ENCODE results near the gene KRTAP9-1.

Gene KRTAP9-1

DNA sequence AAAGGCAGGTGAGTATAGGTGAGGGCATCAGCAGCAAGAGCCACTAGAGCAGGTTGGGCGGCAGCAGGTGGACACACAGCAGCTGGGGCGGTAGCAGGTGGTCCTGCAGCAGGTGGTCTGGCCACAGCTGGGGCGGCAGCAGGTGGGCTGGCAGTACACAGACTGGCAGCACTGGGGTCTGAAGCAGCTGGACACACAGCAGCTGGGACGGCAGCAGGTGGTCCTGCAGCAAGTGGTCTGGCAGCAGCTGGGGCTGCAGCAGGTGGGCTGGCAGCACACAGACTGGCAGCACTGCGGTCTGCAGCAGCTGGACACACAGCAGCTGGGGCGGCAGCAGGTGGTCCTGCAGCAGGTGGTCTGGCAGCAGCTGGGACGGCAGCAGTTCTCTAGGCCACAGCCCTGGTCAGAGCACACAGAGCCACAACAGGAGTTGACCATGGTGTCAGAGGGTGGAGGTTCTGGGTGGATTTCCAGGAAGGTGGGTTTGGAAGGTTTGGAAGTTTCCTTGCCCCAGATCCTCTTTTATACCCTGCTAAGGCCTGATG lies 11.9 kb upstream of the KRTAP9-1 start, which contains the start of gene KRTAP4-2:
TSS of gene KRTAP4-2 (minus strand) at position 495 of the 545 bp plus-strand sequence. CDS start at position 438, 57 bp downstream.
- H3K9ac ChIP-seq (ENCODE audit: low read length), result no peak within 1 kb of the TSS
- no peaks in the 10 kb centered on the region for H3K9me3 ChIP-seq (replicated peaks; ENCODE audit: insufficient read depth, low read length)
- peaks cover 16% of the 10 kb centered on the region; the same call in 1 of the 2 replicates for H3K4me1 ChIP-seq (ENCODE audit: low read length)
- DNase-seq, result no peak
- no peaks in the 10 kb centered on the region for H3F3A ChIP-seq (ENCODE audit: insufficient read depth, low read length)
- no peaks in the 10 kb centered on the region for H3K36me3 ChIP-seq (replicated peaks; ENCODE audit: insufficient read depth, low read length)
- H2AFZ ChIP-seq (ENCODE audit: low read length), result no peak within 1 kb of the TSS
- H3K27ac ChIP-seq (ENCODE audit: low read length), result no peak within 1 kb of the TSS
- H3K9me2 ChIP-seq (replicated peaks; ENCODE audit: insufficient read depth, low read length), result no peaks in the 10 kb centered on the region
- no peaks in the 10 kb centered on the region for H4K20me1 ChIP-seq (ENCODE audit: insufficient read depth, low read length)
- no peak within 1 kb of the TSS for H3K4me2 ChIP-seq (ENCODE audit: low read depth, low read length)
- H3K27me3 ChIP-seq (replicated peaks; ENCODE audit: insufficient read depth, low read length), result no peaks in the 10 kb centered on the region
- H3K79me2 ChIP-seq (ENCODE audit: low read length), result no peaks in the 10 kb centered on the region
- TF ChIP-seq, protein P1, sequence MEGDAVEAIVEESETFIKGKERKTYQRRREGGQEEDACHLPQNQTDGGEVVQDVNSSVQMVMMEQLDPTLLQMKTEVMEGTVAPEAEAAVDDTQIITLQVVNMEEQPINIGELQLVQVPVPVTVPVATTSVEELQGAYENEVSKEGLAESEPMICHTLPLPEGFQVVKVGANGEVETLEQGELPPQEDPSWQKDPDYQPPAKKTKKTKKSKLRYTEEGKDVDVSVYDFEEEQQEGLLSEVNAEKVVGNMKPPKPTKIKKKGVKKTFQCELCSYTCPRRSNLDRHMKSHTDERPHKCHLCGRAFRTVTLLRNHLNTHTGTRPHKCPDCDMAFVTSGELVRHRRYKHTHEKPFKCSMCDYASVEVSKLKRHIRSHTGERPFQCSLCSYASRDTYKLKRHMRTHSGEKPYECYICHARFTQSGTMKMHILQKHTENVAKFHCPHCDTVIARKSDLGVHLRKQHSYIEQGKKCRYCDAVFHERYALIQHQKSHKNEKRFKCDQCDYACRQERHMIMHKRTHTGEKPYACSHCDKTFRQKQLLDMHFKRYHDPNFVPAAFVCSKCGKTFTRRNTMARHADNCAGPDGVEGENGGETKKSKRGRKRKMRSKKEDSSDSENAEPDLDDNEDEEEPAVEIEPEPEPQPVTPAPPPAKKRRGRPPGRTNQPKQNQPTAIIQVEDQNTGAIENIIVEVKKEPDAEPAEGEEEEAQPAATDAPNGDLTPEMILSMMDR (IDR thresholded peaks at IDR 0.05; ENCODE audit: low read length), result no peak
- no peak for TF ChIP-seq EZH2 (optimal IDR thresholded peaks at IDR 0.05; ENCODE audit: low read depth, low read length)
- TF ChIP-seq EZH2phosphoT487 (IDR thresholded peaks at IDR 0.05; ENCODE audit: low read length), result no peak
- no peak within 1 kb of the TSS for H3K4me3 ChIP-seq (ENCODE audit: low read length)

DNA sequence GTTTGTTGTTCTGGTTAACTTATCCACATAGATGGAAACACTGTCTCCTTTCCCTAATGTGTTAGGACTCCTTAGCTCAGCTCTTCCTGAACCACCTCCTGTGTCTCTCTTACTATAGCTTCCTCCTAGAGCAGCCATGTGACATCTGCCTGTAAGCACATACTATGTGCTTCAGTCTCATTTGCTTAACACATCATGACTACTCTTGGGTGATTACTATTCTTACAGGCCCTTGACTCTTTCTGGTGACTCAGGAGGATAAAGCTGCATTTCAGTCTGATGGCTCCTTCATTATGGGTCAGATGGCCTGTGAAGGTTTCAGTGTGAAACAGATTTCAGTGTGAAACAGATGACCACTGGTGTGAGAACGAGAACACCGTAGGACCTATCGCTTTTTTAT lies 11.3 kb upstream of the KRTAP9-1 start:
- Histone ChIP-seq H3F3A (ENCODE audit: insufficient read depth, low read length) (no peaks in the 10 kb centered on the region), H3K36me3 (replicated peaks; ENCODE audit: insufficient read depth, low read length) (no peaks in the 10 kb centered on the region), H3K4me2 (ENCODE audit: low read depth, low read length) (no peak overlapping the region), H3K4me1 (ENCODE audit: low read length) (peaks cover 16% of the 10 kb centered on the region; the same call in 1 of the 2 replicates), H3K4me3 (ENCODE audit: low read length) (no peak overlapping the region), H3K9ac (ENCODE audit: low read length) (no peak overlapping the region), H3K9me2 (replicated peaks; ENCODE audit: insufficient read depth, low read length) (no peaks in the 10 kb centered on the region), H3K9me3 (replicated peaks; ENCODE audit: insufficient read depth, low read length) (no peaks in the 10 kb centered on the region), H3K79me2 (ENCODE audit: low read length) (no peaks in the 10 kb centered on the region), H4K20me1 (ENCODE audit: insufficient read depth, low read length) (no peaks in the 10 kb centered on the region), H3K27me3 (replicated peaks; ENCODE audit: insufficient read depth, low read length) (no peaks in the 10 kb centered on the region), H3K27ac (ENCODE audit: low read length) (no peak overlapping the region), H2AFZ (ENCODE audit: low read length) (no peak overlapping the region)
- no peak for DNase-seq
- no peak for TF ChIP-seq EZH2 (optimal IDR thresholded peaks at IDR 0.05; ENCODE audit: low read depth, low read length)
- TF ChIP-seq, protein P1 (IDR thresholded peaks at IDR 0.05; ENCODE audit: low read length), result no peak
- TF ChIP-seq EZH2phosphoT487 (IDR thresholded peaks at IDR 0.05; ENCODE audit: low read length), result no peak

GRCh38 chr17:41178843-41179616 lies 10.7 kb upstream of the KRTAP9-1 start:
- H3K4me3 ChIP-seq (ENCODE audit: low read length), result no peak overlapping the region
- H3K9ac ChIP-seq (ENCODE audit: low read length), result no peak overlapping the region
- H3K4me2 ChIP-seq (ENCODE audit: low read depth, low read length), result no peak overlapping the region
- no peak overlapping the region for H3K27ac ChIP-seq (ENCODE audit: low read length)
- H2AFZ ChIP-seq (ENCODE audit: low read length), result no peak overlapping the region
- no peak for DNase-seq
- peaks cover 16% of the 10 kb centered on the region; the same call in 1 of the 2 replicates for H3K4me1 ChIP-seq (ENCODE audit: low read length)
- no peaks in the 10 kb centered on the region for H3K9me2 ChIP-seq (replicated peaks; ENCODE audit: insufficient read depth, low read length)
- no peaks in the 10 kb centered on the region for H3K36me3 ChIP-seq (replicated peaks; ENCODE audit: insufficient read depth, low read length)
- no peak for TF ChIP-seq EZH2 (optimal IDR thresholded peaks at IDR 0.05; ENCODE audit: low read depth, low read length)
- TF ChIP-seq EZH2phosphoT487 (IDR thresholded peaks at IDR 0.05; ENCODE audit: low read length), result no peak
- TF ChIP-seq, protein P1 (IDR thresholded peaks at IDR 0.05; ENCODE audit: low read length), result no peak
- no peaks in the 10 kb centered on the region for H3K79me2 ChIP-seq (ENCODE audit: low read length)
- H3F3A ChIP-seq (ENCODE audit: insufficient read depth, low read length), result no peaks in the 10 kb centered on the region
- H3K27me3 ChIP-seq (replicated peaks; ENCODE audit: insufficient read depth, low read length), result no peaks in the 10 kb centered on the region
- H4K20me1 ChIP-seq (ENCODE audit: insufficient read depth, low read length), result no peaks in the 10 kb centered on the region
- no peaks in the 10 kb centered on the region for H3K9me3 ChIP-seq (replicated peaks; ENCODE audit: insufficient read depth, low read length)

Data from MM.1S (cell line).